Measurements from ENCODE around the gene EPS15. TPM values are rescaled to one million over a fixed set of nuclear protein-coding genes. Genes with fewer than 3 reads are reported as not detected.

The EPS15 gene
- total and polyA plus RNA-seq, 9 of the 15 experiments (the other 6 are each of a cell fraction or from before 2014, with no cell fraction given) = 23.1 to 69.0 (median 41.7) TPM

GRCh38 chr1:51487628-51488027 lies 31.4 kb downstream of the EPS15 start (continued):
- TF ChIP-seq, protein P1, sequence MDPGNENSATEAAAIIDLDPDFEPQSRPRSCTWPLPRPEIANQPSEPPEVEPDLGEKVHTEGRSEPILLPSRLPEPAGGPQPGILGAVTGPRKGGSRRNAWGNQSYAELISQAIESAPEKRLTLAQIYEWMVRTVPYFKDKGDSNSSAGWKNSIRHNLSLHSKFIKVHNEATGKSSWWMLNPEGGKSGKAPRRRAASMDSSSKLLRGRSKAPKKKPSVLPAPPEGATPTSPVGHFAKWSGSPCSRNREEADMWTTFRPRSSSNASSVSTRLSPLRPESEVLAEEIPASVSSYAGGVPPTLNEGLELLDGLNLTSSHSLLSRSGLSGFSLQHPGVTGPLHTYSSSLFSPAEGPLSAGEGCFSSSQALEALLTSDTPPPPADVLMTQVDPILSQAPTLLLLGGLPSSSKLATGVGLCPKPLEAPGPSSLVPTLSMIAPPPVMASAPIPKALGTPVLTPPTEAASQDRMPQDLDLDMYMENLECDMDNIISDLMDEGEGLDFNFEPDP (CRISPR knock-in tag; IDR thresholded peaks at IDR 0.05) = no peak
- TF ChIP-seq BACH1 (tag; IDR thresholded peaks at IDR 0.05) (0 out of 2 replicates have a peak, but pooled peaks have one; percentile 37), RAD21 (CRISPR knock-in tag; conservative IDR thresholded peaks at IDR 0.05 in 1 of 2, IDR thresholded peaks at IDR 0.05 in 1 of 2) (no peak), ZNF12 (CRISPR knock-in tag; IDR thresholded peaks at IDR 0.05) (no peak), C11orf30 (IDR thresholded peaks at IDR 0.05; ENCODE audit: low read depth) (peak; percentile 90), ZBTB17 (CRISPR knock-in tag; IDR thresholded peaks at IDR 0.05) (no peak), ELF1 (tag; IDR thresholded peaks at IDR 0.05) (no peak), AFF4 (CRISPR knock-in tag; IDR thresholded peaks at IDR 0.05) (no peak), ZNF184 (CRISPR knock-in tag; IDR thresholded peaks at IDR 0.05) (no peak), MEIS2 (IDR thresholded peaks at IDR 0.05; ENCODE audit: partially characterized antibody) (peak; percentile 57), ZNF3 (CRISPR knock-in tag; IDR thresholded peaks at IDR 0.05) (no peak), MCM3 (IDR thresholded peaks at IDR 0.05) (no peak), HDAC3 (IDR thresholded peaks at IDR 0.05; ENCODE audit: borderline replicate concordance, partially characterized antibody) (no peak), BCLAF1 (IDR thresholded peaks at IDR 0.05; ENCODE audit: borderline replicate concordance in 1 of 2, control insufficient read depth in 1 of 2, low read depth in 2 of 2, low read length in 1 of 2) (no peak), U2AF1 (optimal IDR thresholded peaks at IDR 0.05; ENCODE audit: low read depth, low read length) (no peak), POLR3G (IDR thresholded peaks at IDR 0.05; ENCODE audit: extremely low read depth, insufficient read length, insufficient replicate concordance) (no peak)
- TF ChIP-seq, protein P2, sequence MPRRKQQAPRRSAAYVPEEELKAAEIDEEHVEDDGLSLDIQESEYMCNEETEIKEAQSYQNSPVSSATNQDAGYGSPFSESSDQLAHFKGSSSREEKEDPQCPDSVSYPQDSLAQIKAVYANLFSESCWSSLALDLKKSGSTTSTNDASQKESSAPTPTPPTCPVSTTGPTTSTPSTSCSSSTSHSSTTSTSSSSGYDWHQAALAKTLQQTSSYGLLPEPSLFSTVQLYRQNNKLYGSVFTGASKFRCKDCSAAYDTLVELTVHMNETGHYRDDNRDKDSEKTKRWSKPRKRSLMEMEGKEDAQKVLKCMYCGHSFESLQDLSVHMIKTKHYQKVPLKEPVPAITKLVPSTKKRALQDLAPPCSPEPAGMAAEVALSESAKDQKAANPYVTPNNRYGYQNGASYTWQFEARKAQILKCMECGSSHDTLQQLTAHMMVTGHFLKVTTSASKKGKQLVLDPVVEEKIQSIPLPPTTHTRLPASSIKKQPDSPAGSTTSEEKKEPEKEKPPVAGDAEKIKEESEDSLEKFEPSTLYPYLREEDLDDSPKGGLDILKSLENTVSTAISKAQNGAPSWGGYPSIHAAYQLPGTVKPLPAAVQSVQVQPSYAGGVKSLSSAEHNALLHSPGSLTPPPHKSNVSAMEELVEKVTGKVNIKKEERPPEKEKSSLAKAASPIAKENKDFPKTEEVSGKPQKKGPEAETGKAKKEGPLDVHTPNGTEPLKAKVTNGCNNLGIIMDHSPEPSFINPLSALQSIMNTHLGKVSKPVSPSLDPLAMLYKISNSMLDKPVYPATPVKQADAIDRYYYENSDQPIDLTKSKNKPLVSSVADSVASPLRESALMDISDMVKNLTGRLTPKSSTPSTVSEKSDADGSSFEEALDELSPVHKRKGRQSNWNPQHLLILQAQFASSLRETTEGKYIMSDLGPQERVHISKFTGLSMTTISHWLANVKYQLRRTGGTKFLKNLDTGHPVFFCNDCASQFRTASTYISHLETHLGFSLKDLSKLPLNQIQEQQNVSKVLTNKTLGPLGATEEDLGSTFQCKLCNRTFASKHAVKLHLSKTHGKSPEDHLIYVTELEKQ (CRISPR knock-in tag; IDR thresholded peaks at IDR 0.05) = no peak

All from K562 (cell line).